Mesendoderm (in vitro differentiated cells): Measurements from ENCODE around the gene ZSCAN21.

Experiments used
- DNase-seq: peaks from one replicate; pipeline ENCODE4 v3.0.0; 2013
- H2AK5ac ChIP-seq: 2 replicates; pipeline ENCODE4 v1.6.1; 2013; ENCODE audit warnings: low read length, inconsistent platforms
- H2BK120ac ChIP-seq: 2 replicates; pipeline ENCODE4 v1.6.1; 2013; ENCODE audit warnings: low read depth, mild to moderate bottlenecking, low read length, moderate library complexity, mixed read lengths
- H2BK15ac ChIP-seq: replicated peaks from 2 replicates; pipeline ENCODE4 v1.6.1; 2013; ENCODE audit warnings: low read depth, mild to moderate bottlenecking, moderate library complexity
- H2BK5ac ChIP-seq: 2 replicates; pipeline ENCODE4 v1.6.1; 2013; ENCODE audit warnings: low read length, inconsistent platforms
- H3K18ac ChIP-seq: 2 replicates; pipeline ENCODE4 v1.6.1; 2013; ENCODE audit warnings: mild to moderate bottlenecking, low read length, mixed read lengths
- H3K23ac ChIP-seq: one replicate; pipeline ENCODE4 v1.6.1; 2013; ENCODE audit warnings: low read length
- H3K27ac ChIP-seq: 2 replicates; pipeline ENCODE4 v1.5.1; 2013; ENCODE audit warnings: low read depth, mild to moderate bottlenecking, inconsistent platforms, low read length, moderate library complexity
- H3K27me3 ChIP-seq: 2 replicates; pipeline ENCODE4 v1.6.1; 2013; ENCODE audit warnings: low read length, control low read depth, mild to moderate bottlenecking, inconsistent platforms; ENCODE audit not compliant: insufficient read depth, poor library complexity
- H3K36me3 ChIP-seq: 2 replicates; pipeline ENCODE4 v1.6.1; 2013; ENCODE audit warnings: low read length, inconsistent platforms; ENCODE audit not compliant: control insufficient read depth, insufficient read depth
- H3K4ac ChIP-seq: one replicate; pipeline ENCODE4 v1.6.1; 2013; ENCODE audit warnings: low read depth, mild to moderate bottlenecking, low read length, moderate library complexity
- H3K4me1 ChIP-seq: 2 replicates; pipeline ENCODE4 v1.6.1; 2013; ENCODE audit warnings: low read depth, low read length, inconsistent platforms; ENCODE audit not compliant: control insufficient read depth
- H3K4me2 ChIP-seq: 2 replicates; pipeline ENCODE4 v1.6.1; 2013; ENCODE audit warnings: low read length
- H3K4me3 ChIP-seq: 2 replicates; pipeline ENCODE4 v1.5.1; 2013; ENCODE audit warnings: mild to moderate bottlenecking, low read length
- H3K56ac ChIP-seq: one replicate; pipeline ENCODE4 v1.6.1; 2013; ENCODE audit warnings: low read length
- H3K79me1 ChIP-seq: 2 replicates; pipeline ENCODE4 v1.6.1; 2013; ENCODE audit warnings: low read length, inconsistent platforms
- H3K79me2 ChIP-seq: 2 replicates; pipeline ENCODE4 v1.6.1; 2013; ENCODE audit warnings: mild to moderate bottlenecking, low read length; ENCODE audit not compliant: control insufficient read depth, insufficient read depth
- H3K9ac ChIP-seq: 2 replicates; pipeline ENCODE4 v1.6.1; 2013; ENCODE audit warnings: low read length, inconsistent platforms
- H4K5ac ChIP-seq: one replicate; pipeline ENCODE4 v1.6.1; 2013; ENCODE audit warnings: low read length
- H4K8ac ChIP-seq: one replicate; pipeline ENCODE4 v1.6.1; 2013; ENCODE audit warnings: low read depth, mild to moderate bottlenecking, control low read depth, low read length, moderate library complexity
- WGBS: extraction: QIAGEN DNeasy Blood & Tissue Kit; methylation state at CpG from one replicate; pipeline ENCODE4 v1.1.7; 2013; ENCODE audit warnings: low lambda C conversion rate, missing lambda C conversion rate; ENCODE audit not compliant: insufficient coverage; ENCODE audit errors: extremely low coverage; 5-methylcytosine and 5-hydroxymethylcytosine counted together

Gene ZSCAN21

DNA sequence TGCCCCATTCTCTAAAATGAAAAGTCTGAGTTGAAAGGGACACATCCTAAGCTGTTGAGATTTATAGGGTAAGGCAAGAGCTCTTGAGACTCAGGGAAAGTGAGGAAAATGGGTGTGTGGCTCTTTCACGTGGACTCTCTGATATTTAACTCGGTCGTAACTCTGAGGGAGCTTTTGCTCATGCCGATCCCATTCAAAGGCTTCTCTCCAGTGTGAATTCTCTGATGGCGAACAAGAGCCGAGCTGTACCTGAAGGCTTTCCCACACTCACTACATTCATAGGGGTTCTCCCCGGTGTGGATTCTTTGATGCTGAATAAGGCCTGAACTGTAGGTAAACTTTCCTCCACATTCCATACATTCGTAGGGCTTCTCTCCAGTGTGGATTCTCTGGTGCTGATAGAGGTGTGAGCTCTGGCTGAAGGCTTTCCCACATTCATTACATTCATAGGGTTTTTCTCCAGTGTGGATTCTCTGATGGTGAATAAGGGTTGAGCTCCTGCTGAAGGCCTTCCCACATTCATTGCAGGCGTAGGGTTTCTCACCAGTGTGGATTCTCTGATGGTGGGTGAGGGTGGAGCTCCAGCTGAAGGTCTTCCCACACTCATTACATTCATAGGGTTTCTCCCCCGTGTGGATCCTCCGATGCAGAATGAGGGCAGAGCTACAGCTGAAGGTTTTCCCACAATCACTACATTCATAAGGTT lies 21.6 kb downstream of the ZSCAN21 start:
- H3K4me3 ChIP-seq = peak overlapping the region; percentile 31
- peaks cover 9% of the 10 kb centered on the region for H3K79me1 ChIP-seq
- H2AK5ac ChIP-seq = no peak overlapping the region
- H2BK5ac ChIP-seq = no peak overlapping the region
- H3K23ac ChIP-seq = no peak overlapping the region
- no peaks in the 10 kb centered on the region for H3K79me2 ChIP-seq
- H4K8ac ChIP-seq = no peak overlapping the region
- H3K27me3 ChIP-seq = no peaks in the 10 kb centered on the region
- WGBS = no CpG with 5 or more reads among the region's 11 CpGs
- H3K4me1 ChIP-seq = no peaks in the 10 kb centered on the region
- no peak overlapping the region for H3K9ac ChIP-seq
- no peak overlapping the region for H3K27ac ChIP-seq
- peaks cover 49% of the 10 kb centered on the region for H3K36me3 ChIP-seq
- no peak overlapping the region for H2BK120ac ChIP-seq
- H3K4ac ChIP-seq = no peak overlapping the region
- no peak overlapping the region for H4K5ac ChIP-seq
- H3K56ac ChIP-seq = no peak overlapping the region
- H3K18ac ChIP-seq = no peak overlapping the region
- peak; percentile 34 for DNase-seq
- no peak overlapping the region for H3K4me2 ChIP-seq
- no peak overlapping the region for H2BK15ac ChIP-seq

DNA sequence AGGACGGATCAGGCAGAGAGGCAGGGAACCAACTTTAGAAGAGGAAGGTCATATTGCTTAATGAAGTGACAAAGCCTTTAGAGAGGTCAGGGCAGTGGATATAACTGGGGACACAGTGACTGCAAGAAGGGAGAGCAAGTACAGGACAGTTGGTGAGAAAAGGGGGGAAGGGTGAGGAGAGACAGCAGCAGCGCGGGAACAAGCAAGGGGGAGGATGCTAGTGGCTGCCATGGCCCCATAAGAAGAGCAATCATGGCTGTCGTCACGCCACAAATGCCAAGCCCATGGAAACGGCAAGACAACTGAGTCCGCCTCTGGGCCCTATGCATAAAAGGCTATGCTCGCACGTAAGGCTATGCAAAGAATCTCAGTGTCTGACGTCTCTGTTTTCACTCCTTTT lies 22.9 kb downstream of the ZSCAN21 start:
- Histone ChIP-seq H3K9ac (no peak overlapping the region), H3K56ac (no peak overlapping the region), H2BK5ac (no peak overlapping the region), H3K4me1 (no peaks in the 10 kb centered on the region), H3K27ac (no peak overlapping the region), H3K4ac (no peak overlapping the region), H4K8ac (no peak overlapping the region), H3K36me3 (peaks cover 50% of the 10 kb centered on the region), H3K27me3 (no peaks in the 10 kb centered on the region), H3K79me1 (peaks cover 11% of the 10 kb centered on the region), H3K4me2 (no peak overlapping the region), H3K18ac (no peak overlapping the region), H3K79me2 (peaks cover 5% of the 10 kb centered on the region), H3K4me3 (peak overlapping the region; percentile 2), H2AK5ac (no peak overlapping the region), H4K5ac (no peak overlapping the region), H3K23ac (no peak overlapping the region), H2BK15ac (no peak overlapping the region), H2BK120ac (no peak overlapping the region)
- no peak for DNase-seq
- WGBS = no CpG with 5 or more reads among the region's 10 CpGs

DNA sequence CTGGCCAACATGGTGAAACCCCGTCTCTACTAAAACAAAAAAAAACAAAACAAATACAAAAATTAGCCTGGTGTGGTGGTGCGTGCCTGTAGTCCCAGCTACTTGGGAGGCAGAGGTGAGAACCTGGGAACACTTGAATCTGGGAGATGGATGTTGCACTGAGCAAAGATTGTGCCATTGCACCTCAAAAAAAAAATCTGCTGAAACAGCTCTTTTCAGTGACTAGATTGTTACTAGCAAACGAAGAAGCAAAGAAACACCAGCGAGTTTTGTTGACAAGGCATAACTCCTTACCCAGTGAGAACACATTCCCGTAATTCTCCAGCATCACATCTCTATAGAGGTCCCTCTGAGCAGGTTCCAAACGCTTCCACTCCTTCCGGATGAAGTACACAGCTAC lies 25.3 kb downstream of the ZSCAN21 start:
- DNase-seq = no peak
- Histone ChIP-seq H2BK15ac (no peak overlapping the region), H3K18ac (no peak overlapping the region), H3K4ac (no peak overlapping the region), H4K8ac (no peak overlapping the region), H3K4me2 (no peak overlapping the region), H2BK120ac (no peak overlapping the region), H3K36me3 (peaks cover 53% of the 10 kb centered on the region), H3K9ac (no peak overlapping the region), H3K23ac (no peak overlapping the region), H3K79me1 (peaks cover 17% of the 10 kb centered on the region), H4K5ac (no peak overlapping the region), H3K4me3 (no peak overlapping the region), H3K27me3 (no peaks in the 10 kb centered on the region), H3K56ac (no peak overlapping the region), H2AK5ac (no peak overlapping the region), H2BK5ac (no peak overlapping the region), H3K4me1 (no peaks in the 10 kb centered on the region), H3K27ac (no peak overlapping the region), H3K79me2 (peaks cover 23% of the 10 kb centered on the region)
- WGBS = no CpG with 5 or more reads among the region's 7 CpGs

DNA sequence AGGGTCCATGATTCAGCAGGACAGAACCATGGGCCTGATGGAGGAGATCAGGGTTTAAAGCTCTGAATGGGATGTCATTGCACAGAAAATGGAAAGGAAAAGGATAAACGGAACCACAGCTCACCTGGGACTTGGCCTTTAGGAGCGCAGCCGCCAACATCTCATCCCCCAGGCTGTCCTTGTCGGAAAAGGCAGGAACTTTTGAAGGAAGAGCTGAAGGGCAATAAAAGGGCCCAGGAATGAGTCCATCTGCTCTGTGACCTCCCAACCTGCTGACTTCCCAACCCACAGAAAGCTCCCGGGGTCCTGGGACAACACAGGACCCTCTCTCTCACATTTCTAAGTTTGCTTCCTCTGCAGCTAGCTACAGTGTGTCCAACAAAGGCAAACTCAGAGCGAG lies 25.8 kb downstream of the ZSCAN21 start:
- Histone ChIP-seq H3K4me3 (no peak overlapping the region), H2BK15ac (no peak overlapping the region), H3K4me1 (peaks cover 3% of the 10 kb centered on the region), H3K79me2 (peaks cover 29% of the 10 kb centered on the region), H2AK5ac (no peak overlapping the region), H3K79me1 (peaks cover 19% of the 10 kb centered on the region), H2BK120ac (no peak overlapping the region), H3K36me3 (peaks cover 47% of the 10 kb centered on the region), H3K23ac (no peak overlapping the region), H4K5ac (no peak overlapping the region), H3K27me3 (no peaks in the 10 kb centered on the region), H3K27ac (no peak overlapping the region), H3K4me2 (no peak overlapping the region), H4K8ac (no peak overlapping the region), H3K9ac (no peak overlapping the region), H3K18ac (no peak overlapping the region), H3K56ac (no peak overlapping the region), H3K4ac (no peak overlapping the region), H2BK5ac (no peak overlapping the region)
- no peak for DNase-seq
- no CpG with 5 or more reads among the region's 6 CpGs for WGBS

DNA sequence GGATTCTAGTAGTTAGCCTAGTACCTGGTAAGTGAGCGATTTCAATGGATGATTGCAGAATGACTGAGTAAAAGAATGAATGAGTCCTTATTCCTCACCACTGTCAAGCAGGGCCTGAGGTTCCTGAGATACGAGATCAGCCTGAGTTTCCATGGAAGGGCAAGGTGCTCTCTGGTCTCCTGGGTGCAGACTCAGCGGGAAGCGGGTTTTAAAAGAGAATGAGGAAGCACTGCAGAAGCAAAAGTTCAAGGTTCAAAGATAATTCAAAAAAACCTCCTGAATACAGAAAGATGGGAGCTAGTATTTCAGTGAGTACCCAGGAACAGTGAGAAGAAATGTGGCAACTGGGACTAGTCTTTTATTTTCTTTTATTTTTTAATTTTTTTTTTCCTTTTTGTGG lies 27.6 kb downstream of the ZSCAN21 start:
- peaks cover 31% of the 10 kb centered on the region for H3K36me3 ChIP-seq
- no peak for DNase-seq
- H3K4me2 ChIP-seq = no peak overlapping the region
- no peak overlapping the region for H4K5ac ChIP-seq
- no CpG with 5 or more reads among the region's 4 CpGs for WGBS
- H2BK15ac ChIP-seq = no peak overlapping the region
- H3K79me2 ChIP-seq = peaks cover 40% of the 10 kb centered on the region
- no peaks in the 10 kb centered on the region for H3K27me3 ChIP-seq
- H3K4me3 ChIP-seq = no peak overlapping the region
- H3K23ac ChIP-seq = no peak overlapping the region
- no peak overlapping the region for H3K18ac ChIP-seq
- peaks cover 3% of the 10 kb centered on the region for H3K4me1 ChIP-seq
- H2BK5ac ChIP-seq = no peak overlapping the region
- no peak overlapping the region for H4K8ac ChIP-seq
- H2BK120ac ChIP-seq = no peak overlapping the region
- H3K9ac ChIP-seq = no peak overlapping the region
- H3K27ac ChIP-seq = no peak overlapping the region
- H3K79me1 ChIP-seq = peaks cover 19% of the 10 kb centered on the region
- H3K4ac ChIP-seq = no peak overlapping the region
- H3K56ac ChIP-seq = no peak overlapping the region
- H2AK5ac ChIP-seq = no peak overlapping the region

DNA sequence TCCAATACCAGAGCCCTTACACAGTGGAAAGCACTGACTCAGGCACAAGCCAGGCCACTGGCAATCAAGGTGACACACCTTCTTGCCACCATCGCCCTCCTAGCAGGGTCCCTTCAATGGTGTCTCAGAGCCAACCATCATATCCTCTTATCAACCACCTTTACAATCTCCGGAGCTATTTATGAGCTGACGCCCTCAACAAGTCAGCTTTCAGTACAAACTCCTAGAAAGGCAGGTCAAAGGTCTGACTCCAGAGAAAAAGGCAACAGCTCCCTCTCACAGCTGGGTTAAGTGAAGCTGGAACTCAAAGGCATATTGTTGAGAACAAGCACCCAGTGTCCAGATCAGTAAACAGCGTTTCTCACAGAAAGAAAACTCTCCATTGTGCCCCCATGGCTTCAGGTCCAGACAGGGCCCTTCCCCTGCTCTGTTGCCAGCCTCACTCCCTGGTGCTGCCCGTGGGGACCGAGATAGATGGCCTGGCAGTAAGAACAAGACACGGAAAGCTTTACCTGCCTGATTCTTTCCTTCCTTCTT lies 29.5 kb downstream of the ZSCAN21 start:
- Histone ChIP-seq H4K5ac (no peak overlapping the region), H3K27ac (no peak overlapping the region), H3K4me1 (peaks cover 3% of the 10 kb centered on the region), H3K36me3 (peaks cover 18% of the 10 kb centered on the region), H3K27me3 (no peaks in the 10 kb centered on the region), H3K79me2 (peaks cover 40% of the 10 kb centered on the region), H2BK120ac (no peak overlapping the region), H2BK15ac (no peak overlapping the region), H3K9ac (no peak overlapping the region), H3K4me3 (no peak overlapping the region), H3K4ac (no peak overlapping the region), H2BK5ac (no peak overlapping the region), H4K8ac (no peak overlapping the region), H3K18ac (no peak overlapping the region), H3K56ac (peak overlapping the region; percentile 34), H3K4me2 (no peak overlapping the region), H3K23ac (no peak overlapping the region), H2AK5ac (no peak overlapping the region), H3K79me1 (peaks cover 18% of the 10 kb centered on the region)
- no peak for DNase-seq
- no CpG with 5 or more reads among the region's 7 CpGs for WGBS
